ENCODE data around the gene PAQR4.
"Not testable (repeated sequence)": the region's sequence is repeated elsewhere in the genome, so short reads cannot be mapped to it uniquely, and the experiment has no call there.

Gene PAQR4

DNA sequence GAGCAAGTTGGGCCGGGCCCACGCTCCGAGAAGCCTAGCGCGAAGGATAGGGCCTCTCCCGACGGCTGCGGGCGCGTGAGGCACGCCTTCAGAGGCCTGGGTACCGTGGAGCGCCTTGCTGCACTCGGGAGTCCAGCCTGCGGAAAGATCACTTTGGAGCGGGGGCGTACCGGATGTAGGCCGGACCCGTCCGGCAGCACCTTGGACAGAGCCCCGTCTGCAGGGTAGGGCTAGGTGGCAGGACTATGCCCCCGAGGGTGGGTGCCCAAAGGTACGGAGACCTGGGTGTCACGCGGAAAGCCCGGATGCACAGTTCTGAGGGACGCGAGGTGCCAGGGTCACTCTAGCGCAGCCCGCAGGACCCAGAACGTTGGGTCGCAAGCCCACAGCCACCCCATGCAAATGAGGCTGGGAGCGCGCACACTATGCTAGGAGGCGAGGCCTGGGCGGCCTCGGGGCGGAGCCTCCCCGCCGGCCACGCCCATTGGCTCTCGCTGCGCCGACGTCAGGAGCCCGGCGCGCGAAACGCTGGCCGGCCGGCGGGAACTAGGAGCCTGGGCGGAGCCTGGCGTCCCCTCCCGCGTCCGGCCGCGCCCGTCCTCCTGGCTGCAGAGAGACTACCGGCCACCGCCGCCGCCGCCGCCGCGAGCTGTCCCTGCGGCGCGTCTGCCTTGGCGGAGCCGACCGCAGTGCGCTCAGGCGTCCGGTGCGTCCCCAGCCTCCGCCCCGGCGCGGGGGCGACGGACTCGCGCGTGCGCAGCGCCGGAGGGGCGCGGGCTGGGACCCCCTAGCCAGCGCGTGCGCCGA lies at the start of gene PAQR4:
PAQR4 (plus strand) TSS at position 611 of the 807 bp plus-strand sequence. CDS start 327 bp downstream, outside the sequence.
- peak; percentile 75 for DNase-seq

DNA sequence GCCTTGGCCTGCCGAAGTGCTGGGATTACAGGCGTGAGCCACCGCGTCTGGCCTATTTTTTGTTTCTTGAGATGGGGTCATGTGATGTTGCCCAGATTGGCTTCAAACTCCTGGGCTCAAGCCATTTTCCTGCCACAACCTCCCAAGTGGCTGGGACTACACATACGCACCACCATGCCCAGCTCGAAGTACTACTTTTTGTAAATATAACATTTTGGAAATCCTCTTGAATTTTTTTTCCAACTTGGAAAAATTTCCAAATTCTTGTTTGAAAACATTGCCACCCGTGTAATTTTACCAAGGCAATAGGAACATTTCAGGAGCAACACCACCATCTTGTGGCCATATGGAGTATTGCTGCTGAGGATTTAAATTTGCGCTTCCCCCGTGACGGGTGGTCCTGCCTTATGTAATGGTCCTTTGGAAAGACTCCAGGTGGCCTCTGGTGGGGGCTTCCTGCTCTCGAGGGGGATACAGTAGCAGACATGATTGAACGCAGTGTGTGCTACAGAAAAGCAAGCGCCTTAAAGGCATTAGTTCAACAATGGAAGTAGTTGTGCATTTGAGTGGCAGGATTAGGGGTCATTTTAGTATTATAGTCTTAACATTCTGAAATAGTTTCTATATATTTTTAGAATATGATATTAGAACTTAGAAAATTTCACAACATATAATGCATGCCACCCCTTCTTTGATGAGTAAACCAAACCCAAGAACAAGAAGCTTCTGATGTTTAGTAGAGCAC lies 49.5 kb upstream of the PAQR4 start:
- DNase-seq: peak; percentile 17

GRCh38 chr16:2923481-2923880 lies 45.7 kb upstream of the PAQR4 start:
- DNase-seq: no peak

DNA sequence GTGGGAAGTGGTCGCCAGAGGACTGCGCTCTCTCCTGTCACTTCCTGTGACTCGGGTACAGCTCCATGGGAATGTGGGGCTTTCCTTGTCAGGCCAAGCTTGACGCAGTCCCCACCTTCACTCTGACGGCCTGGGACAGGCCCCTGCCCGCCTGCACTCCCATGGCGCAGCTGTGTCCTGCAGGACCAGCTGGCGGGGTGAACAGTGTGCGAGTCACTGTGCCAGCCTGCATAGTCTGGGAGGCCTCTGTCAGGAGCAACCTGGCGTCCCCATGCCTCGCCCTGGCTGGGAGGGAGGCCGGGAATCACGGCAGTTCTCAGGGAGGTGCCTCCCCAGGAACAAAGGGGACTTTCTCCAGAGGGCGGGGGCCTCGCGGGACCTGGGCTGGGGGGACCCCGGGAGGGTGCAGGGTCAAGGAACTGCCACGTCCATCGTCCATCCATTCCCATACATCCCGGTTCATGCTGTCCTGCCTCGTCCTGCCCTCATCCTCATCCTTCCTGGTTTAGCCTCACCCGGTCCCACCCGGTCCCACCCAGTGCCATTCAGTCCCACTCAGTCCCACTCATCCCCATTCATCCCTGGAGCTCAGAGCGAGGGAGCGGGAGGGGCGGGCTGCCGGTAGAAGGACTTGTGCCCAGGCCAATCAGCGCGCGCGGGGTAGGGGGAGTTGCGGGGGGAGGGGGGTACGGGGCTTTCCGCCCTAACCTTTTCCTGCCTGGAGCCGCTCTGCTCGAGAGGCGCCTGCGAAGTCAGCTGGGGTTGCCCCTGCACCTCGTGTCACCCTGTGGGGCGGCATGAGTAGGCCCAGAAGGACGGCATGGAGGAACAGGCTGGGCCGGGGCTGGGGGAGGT lies 44.0 kb upstream of the PAQR4 start:
- DNase-seq: peak; percentile 40

GRCh38 chr16:2925951-2926649 lies 43.0 kb upstream of the PAQR4 start:
- DNase-seq: no peak

DNA sequence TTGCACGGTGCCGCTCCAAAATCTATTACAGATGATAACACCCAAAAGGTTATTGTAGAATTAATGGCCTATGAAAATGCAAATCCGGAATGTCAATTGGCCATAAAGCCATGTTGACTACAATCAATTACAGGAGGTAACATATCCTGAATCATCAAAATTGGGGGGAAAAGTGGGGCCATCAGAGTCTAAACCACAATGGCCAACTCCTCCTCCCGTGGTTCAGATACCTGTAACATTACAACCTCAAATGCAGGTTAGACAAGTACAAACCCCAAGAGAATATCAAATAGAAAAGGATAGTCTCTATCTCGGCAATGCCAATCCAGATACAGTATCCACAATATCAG lies 42.5 kb upstream of the PAQR4 start:
- no peak for DNase-seq

GRCh38 chr16:2927010-2927646 lies 42.0 kb upstream of the PAQR4 start:
- DNase-seq: peak; percentile 70

DNA sequence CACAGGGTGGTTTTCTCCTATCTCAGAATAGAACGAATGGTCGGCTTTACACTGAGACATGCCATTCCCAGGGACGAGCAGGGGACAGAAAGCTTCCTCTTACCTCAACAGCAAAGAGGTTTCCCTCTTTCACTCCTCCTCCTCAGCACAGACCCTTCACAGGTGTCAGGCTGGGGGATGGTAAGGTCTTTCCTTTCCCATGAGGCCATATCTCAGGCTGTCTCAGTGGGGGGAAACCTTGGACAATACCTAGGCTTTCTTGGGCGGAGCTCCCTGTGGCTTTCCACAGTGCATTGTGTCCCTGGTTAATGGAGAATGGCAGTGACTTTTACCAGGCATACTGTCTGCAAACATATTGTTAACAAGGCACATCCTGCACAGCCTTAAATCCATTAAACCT lies 41.0 kb upstream of the PAQR4 start:
- not testable (repeated sequence) for DNase-seq

GRCh38 chr16:2928796-2929195 lies 40.4 kb upstream of the PAQR4 start:
- no peak for DNase-seq

DNA sequence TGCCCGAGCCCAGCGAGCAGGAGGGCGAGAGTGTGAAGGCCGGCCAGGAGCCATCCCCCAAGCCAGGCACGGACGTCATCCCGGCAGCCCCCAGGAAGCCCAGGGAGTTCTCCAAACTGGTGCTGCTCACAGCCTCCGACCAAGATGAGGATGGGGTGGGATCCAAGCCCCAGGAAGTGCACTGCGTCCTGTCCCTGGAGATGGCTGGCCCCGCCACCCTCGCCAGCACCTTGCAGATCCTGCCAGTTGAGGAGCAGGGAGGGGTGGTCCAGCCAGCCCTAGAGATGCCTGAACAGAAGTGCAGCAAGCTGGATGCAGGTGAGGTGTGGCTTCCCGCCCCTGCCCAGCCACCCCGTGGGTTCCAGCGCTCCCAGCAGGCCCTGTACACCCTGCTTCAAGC lies 39.5 kb upstream of the PAQR4 start:
- no peak for DNase-seq

DNA sequence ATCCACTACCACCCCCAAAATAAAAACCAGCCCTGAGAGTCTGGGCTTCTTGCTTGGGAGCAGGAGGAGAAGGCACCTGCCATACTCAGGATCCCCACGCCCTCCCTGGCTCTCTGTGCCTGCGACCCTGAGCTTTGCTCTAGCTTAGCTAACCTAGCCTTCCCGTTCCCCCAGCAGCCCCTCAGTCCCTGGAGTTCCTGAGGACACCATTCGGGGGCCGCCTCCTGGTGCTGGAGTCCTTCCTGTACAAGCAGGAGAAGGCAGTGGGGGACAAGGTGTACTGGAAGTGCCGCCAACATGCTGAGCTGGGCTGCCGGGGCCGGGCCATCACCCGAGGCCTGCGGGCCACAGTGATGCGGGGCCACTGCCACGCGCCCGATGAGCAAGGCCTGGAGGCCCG lies 38.9 kb upstream of the PAQR4 start:
- DNase-seq: no peak

DNA sequence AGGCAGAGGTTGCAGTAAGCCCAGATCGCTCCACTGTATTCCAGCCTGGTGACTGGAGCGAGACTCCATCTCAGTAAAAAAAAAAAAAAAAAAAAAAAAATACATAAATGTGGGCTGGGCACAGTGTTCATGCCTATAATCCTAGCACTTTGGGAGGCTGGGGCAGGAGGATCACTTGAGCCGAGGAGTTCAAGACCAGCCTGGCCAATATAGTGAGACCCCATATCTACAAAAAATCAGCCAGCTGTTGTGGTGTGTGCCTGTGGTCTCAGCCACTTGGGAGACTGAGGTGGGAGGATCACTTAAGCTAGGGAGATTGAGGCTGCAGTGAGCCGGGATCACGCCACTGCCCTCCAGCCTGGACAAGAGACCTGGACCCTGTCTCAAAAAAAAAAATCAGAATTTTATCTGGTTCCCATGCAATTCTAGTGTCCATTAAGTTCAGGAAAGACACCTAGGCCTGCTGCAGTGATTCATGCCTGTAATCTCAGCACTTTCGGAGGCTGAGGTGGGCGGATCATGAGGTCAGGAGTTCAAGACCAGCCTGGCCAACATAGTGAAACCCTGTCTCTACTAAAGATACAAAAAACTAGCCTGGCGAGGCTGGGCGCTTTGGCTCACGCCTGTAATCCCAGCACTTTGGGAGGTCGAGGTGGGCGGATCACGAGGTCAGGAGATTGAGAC lies 37.8 kb upstream of the PAQR4 start:
- DNase-seq: not testable (repeated sequence)

DNA sequence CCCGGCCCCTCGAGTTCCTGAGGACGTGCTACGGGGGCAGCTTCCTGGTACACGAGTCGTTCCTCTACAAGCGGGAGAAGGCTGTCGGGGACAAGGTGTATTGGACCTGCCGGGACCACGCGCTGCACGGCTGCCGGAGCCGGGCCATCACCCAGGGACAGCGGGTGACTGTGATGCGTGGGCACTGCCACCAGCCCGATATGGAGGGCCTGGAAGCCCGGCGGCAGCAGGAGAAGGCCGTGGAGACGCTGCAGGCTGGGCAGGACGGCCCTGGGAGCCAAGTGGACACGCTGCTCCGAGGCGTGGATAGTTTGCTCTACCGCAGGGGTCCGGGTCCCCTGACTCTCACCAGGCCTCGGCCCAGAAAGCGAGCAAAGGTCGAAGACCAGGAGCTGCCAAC lies 36.0 kb upstream of the PAQR4 start:
- no peak for DNase-seq

DNA sequence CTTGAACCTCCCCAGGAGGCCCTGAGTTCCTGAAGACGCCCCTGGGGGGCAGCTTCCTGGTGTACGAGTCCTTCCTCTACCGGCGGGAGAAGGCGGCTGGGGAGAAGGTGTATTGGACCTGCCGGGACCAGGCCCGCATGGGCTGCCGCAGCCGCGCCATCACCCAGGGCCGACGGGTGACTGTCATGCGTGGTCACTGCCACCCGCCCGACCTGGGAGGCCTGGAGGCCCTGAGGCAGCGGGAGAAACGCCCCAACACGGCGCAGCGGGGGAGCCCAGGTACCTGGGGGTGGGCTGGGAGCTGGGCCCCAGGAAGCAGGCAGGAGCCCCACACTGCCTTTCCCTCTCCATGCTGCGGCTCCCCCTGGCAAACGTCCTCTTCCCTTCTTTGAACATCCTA lies 35.4 kb upstream of the PAQR4 start:
- DNase-seq: no peak

- no peak for DNase-seq
These were observed 34.7 kb upstream of the PAQR4 start for GRCh38 chr16:2934450-2934849.

DNA sequence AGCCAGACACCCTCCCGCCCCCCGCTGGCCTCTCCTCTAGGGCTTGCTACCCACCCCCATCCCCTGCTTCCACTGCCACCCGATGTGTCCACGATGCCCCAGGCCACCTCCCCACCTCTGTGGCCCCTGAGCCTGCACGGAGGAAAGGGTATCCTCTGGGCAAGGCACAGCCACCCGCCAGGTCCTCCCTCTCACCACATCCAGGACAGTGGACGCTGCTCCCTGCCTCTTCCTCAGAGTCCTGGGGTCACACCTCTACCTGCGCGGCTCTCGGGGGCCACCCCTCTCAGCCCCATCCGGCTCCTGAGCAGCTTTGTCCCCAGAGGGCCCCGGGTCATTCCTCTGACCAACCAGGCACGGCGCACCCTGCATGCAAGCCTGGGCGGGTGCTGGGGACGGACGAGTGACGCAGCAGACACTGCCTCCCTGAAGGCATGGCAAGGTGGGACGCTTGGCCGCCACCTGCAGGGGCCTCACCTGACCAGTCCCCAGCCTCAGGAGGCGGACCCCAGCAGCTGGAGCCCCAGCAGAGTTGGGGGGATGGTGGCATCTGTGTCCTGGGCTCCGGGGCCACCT lies 32.6 kb upstream of the PAQR4 start:
- no peak for DNase-seq

- no peak for DNase-seq
These were observed 32.0 kb upstream of the PAQR4 start for GRCh38 chr16:2937170-2937569.

- DNase-seq: no peak
These were observed 30.9 kb upstream of the PAQR4 start for GRCh38 chr16:2938206-2938605.

DNA sequence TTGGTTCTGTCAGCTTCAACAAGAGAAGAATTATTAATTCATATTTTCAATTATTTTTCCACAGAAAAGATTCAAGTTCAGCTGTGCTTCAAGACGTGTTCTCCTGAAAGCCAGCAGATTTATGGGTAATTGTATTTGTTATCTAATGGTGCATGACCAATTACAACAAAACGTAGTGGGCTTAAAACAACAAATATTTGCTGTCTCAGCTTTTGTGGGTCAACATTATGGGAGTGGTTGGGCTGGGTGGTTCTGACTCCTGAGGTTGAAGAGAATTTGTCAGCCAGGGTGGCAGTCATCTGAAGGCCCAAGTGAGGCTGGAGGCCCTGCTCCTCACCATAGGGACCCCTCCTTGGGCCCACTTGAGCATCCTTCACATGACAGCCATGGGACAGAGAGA lies 29.2 kb upstream of the PAQR4 start:
- DNase-seq: no peak

DNA sequence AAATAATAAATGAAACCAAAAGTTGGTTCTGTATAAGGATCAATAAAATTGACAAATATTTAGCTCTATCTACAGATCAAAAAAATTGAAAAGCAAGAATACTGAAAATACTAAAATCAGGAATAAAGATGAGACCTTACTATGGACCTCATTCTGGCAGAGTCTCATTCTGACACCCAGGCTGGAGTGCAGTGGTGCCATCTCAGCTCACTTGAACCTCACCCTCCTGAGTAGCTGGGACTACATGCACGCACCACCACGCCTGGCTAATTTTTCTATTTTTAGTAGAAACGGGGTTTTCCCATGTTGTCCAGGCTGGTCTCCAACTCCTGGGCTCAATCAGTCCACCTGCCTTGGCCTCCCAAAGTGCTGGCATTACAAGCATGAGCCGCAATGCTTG lies 27.1 kb upstream of the PAQR4 start:
- no peak for DNase-seq

DNA sequence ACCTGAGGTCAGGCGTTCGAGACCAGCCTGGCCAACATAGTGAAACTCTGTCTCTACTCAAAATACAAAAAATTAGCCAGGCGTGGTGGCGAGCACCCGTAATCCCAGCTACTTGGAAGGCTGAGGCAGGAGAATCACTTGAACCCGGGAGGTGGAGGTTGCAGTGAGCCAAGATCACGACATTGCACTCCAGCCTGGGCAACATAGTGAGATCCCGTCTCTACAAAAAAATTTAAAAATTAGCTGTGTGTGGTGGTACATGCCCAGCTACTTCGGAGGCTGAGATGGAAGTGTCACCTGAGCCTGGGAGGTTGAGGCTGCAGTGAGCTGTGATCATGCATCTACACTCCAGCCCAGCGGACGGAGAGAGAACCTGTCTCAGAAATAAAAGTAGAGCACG lies 25.4 kb upstream of the PAQR4 start:
- not testable (repeated sequence) for DNase-seq
